A673 (cell line): ENCODE data around the gene TEX261. TPM values are rescaled to one million over a fixed set of nuclear protein-coding genes. Genes with fewer than 3 reads are reported as not detected.

Experiments
- BruUV-seq: library from RNA; stranded (reverse); fragments of 400-500 nt; replicated peaks from 2 replicates; lab custom pipeline; 2021; lab: Mats Ljungman, UMichigan
- CTCF ChIA-PET: fragments of 300-600 bp; sonication (Branson Sonifier 250); formaldehyde crosslinking; loops from one replicate; lab custom pipeline; 2022; ENCODE audit warnings: antibody characterized with exemption; lab: Charles Lee
- POLR2A ChIA-PET: fragments of 300-600 bp; sonication (Branson Sonifier 250); formaldehyde crosslinking; loops from one replicate; lab custom pipeline; 2022; ENCODE audit warnings: antibody characterized with exemption; ENCODE audit not compliant: low non-redundant PET; lab: Charles Lee
- DNase-seq: peaks from one replicate; pipeline ENCODE4 v3.0.0-alpha.2; 2015; ENCODE audit warnings: low spot score
- H3K27ac ChIP-seq: fragments of 200-600 bp; sonication (generic); 2 replicates; pipeline ENCODE4 v1.5.1; 2016; ENCODE audit warnings: mixed run types, low read depth, mild to moderate bottlenecking, mixed read lengths, antibody characterized with exemption, low read length; ENCODE audit not compliant: poor library complexity, severe bottlenecking
- H3K27me3 ChIP-seq: fragments of 200-600 bp; sonication (generic); replicated peaks from 2 replicates; pipeline ENCODE4 v1.6.1; 2017; ENCODE audit warnings: mixed run types, low read depth, mild to moderate bottlenecking, mixed read lengths, antibody characterized with exemption, low read length; ENCODE audit not compliant: insufficient read depth, poor library complexity
- H3K36me3 ChIP-seq: fragments of 200-600 bp; sonication (generic); 2 replicates; pipeline ENCODE4 v1.6.1; 2016; ENCODE audit warnings: mixed run types, mild to moderate bottlenecking, mixed read lengths, antibody characterized with exemption, low read length; ENCODE audit not compliant: insufficient read depth, poor library complexity, severe bottlenecking
- H3K4me1 ChIP-seq: fragments of 200-600 bp; sonication (generic); 2 replicates; pipeline ENCODE4 v1.6.1; 2017; ENCODE audit warnings: mixed run types, mild to moderate bottlenecking, mixed read lengths, antibody characterized with exemption, low read length; ENCODE audit not compliant: insufficient read depth, poor library complexity, severe bottlenecking
- H3K4me3 ChIP-seq: fragments of 200-600 bp; sonication (generic); 2 replicates; pipeline ENCODE4 v1.5.1; 2016; ENCODE audit warnings: low read depth, mixed run types, mild to moderate bottlenecking, mixed read lengths, low read length; ENCODE audit not compliant: poor library complexity, severe bottlenecking
- H3K9me3 ChIP-seq: fragments of 200-600 bp; sonication (generic); 2 replicates; pipeline ENCODE4 v1.6.1; 2016; ENCODE audit warnings: mixed run types, low read depth, mild to moderate bottlenecking, mixed read lengths, antibody characterized with exemption, low read length; ENCODE audit not compliant: poor library complexity, severe bottlenecking
- EZH2 ChIP-seq: fragments of 200-600 bp; sonication (generic); IDR thresholded peaks from 2 replicates; pipeline ENCODE4 v1.6.1; 2017; ENCODE audit warnings: borderline replicate concordance, low read depth, mild to moderate bottlenecking, mixed read lengths, antibody characterized with exemption, low read length; ENCODE audit not compliant: poor library complexity, severe bottlenecking
- intact Hi-C: fragments of 100-400 bp; cut with micrococcal nuclease; formaldehyde crosslinking; loops from one replicate; pipeline ENCODE4 v1.10.0; 2022; ENCODE audit not compliant: unreplicated experiment
- total RNA-seq: library from RNA; stranded (reverse); gene quantifications from 2 replicates; pipeline ENCODE4 v1.2.3, GENCODE V29; 2021
- TF ChIP-seq, protein P1 (sequence below): fragments of 300-800, 200-600 bp; sonication (generic); conservative IDR thresholded peaks from 2 replicates; pipeline ENCODE4 v1.5.1; 2017; ENCODE audit warnings: low read depth, mild to moderate bottlenecking, antibody characterized with exemption, low read length, moderate library complexity, mixed read lengths

The TEX261 gene
- total RNA-seq, 1 experiment from 2014 or later: 60.9 TPM

DNA sequence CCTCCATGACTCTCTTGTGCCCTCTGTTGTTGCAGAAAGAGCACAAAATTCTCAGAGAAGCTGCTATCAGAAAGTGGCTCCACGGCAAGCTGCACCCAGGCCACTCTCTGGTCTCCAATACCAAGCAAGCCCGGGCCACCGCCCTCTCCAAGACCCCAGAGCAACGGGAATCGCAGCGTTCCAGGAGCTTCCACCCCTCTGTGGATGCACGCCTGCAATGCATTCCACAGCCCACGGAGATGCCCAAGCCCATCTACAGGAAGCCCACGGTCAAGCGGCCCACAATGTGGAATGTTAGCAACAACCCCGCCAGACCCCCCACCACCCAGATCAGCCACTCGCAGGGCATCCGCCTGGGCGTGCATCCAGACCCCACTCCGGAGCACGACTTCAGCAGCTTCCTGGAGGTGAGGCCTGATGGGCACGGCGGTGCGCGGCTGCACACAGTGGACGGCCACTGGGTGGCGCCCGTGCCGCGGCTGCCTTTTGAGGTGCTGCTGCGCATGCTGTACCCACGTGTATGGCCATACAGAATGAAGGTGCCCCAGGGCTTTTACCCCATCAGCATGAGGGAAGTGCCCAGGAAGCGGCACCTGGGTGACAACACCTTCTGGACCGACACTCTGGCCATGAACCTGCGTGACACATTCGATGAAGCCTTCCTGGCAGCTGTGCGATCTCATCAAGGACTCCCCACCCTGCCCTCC lies 9.9 kb downstream of the TEX261 start:
- CTCF ChIA-PET: interaction anchor here (0.5 to 1.1 kb wide), 5 partner anchors 9 to 109 kb away, joined by 3 to 8 read pairs (median 3); no protein-coding TSS in a partner anchor
- H3K4me1 ChIP-seq: no peaks in the 10 kb centered on the region
- H3K4me3 ChIP-seq: no peak overlapping the region
- POLR2A ChIA-PET: no interaction called here
- intact Hi-C loops: no loop called here
- H3K27ac ChIP-seq: no peak overlapping the region
- H3K9me3 ChIP-seq: no peaks in the 10 kb centered on the region
- peak; percentile 69 for DNase-seq
- H3K27me3 ChIP-seq: no peaks in the 10 kb centered on the region
- TF ChIP-seq EZH2: no peak
- TF ChIP-seq, protein P1, sequence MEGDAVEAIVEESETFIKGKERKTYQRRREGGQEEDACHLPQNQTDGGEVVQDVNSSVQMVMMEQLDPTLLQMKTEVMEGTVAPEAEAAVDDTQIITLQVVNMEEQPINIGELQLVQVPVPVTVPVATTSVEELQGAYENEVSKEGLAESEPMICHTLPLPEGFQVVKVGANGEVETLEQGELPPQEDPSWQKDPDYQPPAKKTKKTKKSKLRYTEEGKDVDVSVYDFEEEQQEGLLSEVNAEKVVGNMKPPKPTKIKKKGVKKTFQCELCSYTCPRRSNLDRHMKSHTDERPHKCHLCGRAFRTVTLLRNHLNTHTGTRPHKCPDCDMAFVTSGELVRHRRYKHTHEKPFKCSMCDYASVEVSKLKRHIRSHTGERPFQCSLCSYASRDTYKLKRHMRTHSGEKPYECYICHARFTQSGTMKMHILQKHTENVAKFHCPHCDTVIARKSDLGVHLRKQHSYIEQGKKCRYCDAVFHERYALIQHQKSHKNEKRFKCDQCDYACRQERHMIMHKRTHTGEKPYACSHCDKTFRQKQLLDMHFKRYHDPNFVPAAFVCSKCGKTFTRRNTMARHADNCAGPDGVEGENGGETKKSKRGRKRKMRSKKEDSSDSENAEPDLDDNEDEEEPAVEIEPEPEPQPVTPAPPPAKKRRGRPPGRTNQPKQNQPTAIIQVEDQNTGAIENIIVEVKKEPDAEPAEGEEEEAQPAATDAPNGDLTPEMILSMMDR: peak; percentile 97
- H3K36me3 ChIP-seq: peaks cover 21% of the 10 kb centered on the region
- no TSS peak for BruUV-seq

DNA sequence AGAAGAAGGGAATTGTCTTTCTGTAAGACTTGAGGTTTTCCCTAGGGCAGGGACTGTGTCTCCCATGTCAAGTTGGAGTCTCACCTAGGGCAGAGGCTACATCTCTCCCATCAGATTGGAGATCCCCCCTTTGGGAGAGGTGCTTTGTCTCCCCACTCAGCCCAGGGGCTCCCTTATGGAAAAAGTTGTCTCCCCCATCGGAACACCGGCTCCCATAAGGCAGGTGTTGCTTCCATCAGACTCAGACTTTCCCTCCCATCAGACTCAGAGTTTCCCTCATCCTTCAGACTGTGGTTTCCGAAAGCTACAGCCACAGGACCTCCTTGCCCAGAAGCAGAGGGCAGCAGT lies 10.5 kb downstream of the TEX261 start:
- Histone ChIP-seq H3K4me3 (no peak overlapping the region), H3K27me3 (no peaks in the 10 kb centered on the region), H3K27ac (no peak overlapping the region), H3K9me3 (no peaks in the 10 kb centered on the region), H3K36me3 (peaks cover 21% of the 10 kb centered on the region), H3K4me1 (no peaks in the 10 kb centered on the region)
- BruUV-seq: no TSS peak
- TF ChIP-seq, protein P1: no peak
- TF ChIP-seq EZH2: no peak
- CTCF ChIA-PET: interaction anchor here (0.5 to 1.1 kb wide), 5 partner anchors 10 to 108 kb away, joined by 3 to 8 read pairs (median 3); no protein-coding TSS in a partner anchor
- POLR2A ChIA-PET: no interaction called here
- intact Hi-C loops: no loop called here
- DNase-seq: no peak

DNA sequence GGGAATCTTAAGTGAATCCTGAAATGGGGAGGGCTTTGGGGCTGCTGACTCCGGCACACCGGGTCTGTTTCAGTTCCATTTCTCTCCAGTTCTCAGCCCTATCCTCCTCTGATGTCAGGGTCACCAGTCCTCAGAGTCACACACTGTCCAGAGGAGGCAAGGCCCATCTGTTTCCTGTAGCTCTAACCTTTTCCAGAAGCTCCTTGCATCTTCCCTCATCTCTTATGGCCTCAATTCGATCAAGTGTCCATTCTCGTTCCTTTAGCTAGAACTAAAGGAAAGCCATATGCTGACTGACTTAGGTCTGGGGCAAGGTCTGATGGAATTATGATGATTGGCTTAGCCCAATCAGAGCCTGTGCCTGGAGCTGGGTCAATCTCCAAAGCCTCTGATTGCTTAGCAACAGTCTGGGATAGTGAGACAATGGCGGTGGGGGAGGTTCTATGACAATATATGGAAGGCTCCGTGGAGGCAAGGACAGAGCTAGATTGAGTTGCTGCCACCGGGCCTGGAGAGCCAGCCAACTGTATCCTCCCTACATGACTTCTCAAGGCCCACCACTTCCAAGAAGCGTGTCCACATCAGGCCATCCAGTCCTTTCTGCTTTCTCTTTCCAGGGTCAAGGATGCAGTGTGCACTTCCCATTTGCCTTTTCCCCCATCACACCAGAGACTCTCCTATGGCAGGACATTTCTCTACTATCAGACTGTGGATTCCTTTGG lies 11.0 kb downstream of the TEX261 start:
- POLR2A ChIA-PET: no interaction called here
- BruUV-seq: no TSS peak
- intact Hi-C loops: no loop called here

More for the DNA sequence above, 11.0 kb downstream of the TEX261 start:
- TF ChIP-seq, protein P1: no peak
- no peak for TF ChIP-seq EZH2
- Histone ChIP-seq H3K27me3 (no peaks in the 10 kb centered on the region), H3K4me1 (no peaks in the 10 kb centered on the region), H3K27ac (no peak overlapping the region), H3K9me3 (no peaks in the 10 kb centered on the region), H3K36me3 (peaks cover 17% of the 10 kb centered on the region), H3K4me3 (no peak overlapping the region)
- CTCF ChIA-PET: no interaction called here
- no peak for DNase-seq
